ENCODE results near the gene TTC3.
A peak's percentile ranks its signal among the peaks of the same experiment; 100 is the strongest.
"Not testable (repeated sequence)": the region's sequence is repeated elsewhere in the genome, so short reads cannot be mapped to it uniquely, and the experiment has no call there.

Gene TTC3

DNA sequence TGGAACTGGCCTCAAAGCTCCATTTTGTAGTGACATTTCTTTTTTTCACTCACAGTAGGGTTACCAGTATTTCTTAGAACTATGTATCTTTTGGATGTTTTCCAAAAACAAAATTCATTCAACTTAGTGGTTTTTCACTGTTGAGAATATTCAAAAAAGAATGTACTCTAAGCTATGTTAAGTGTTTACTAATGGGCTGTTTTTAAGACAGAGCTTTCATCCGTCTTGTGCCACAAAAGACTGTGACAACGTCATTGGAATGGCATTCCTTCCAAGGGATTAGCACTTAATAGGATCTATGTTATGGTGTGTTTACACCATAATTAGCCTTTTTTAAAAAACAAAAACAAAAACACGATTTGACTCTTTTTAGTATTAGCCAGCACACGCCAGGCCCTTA, 66.8 kb downstream of the TTC3 start (continued):
- TF ChIP-seq, protein P1, sequence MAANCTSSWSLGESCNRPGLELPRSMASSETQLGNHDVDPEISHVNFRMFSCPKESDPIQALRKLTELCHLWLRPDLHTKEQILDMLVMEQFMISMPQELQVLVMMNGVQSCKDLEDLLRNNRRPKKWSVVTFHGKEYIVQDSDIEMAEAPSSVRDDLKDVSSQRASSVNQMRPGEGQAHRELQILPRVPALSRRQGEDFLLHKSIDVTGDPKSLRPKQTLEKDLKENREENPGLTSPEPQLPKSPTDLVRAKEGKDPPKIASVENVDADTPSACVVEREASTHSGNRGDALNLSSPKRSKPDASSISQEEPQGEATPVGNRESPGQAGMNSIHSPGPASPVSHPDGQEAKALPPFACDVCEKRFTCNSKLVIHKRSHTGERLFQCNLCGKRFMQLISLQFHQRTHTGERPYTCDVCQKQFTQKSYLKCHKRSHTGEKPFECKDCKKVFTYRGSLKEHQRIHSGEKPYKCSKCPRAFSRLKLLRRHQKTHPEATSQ (tag by site-specific recombination; IDR thresholded peaks at IDR 0.05): no peak
- no peak for TF ChIP-seq ZNF529 (tag by site-specific recombination; IDR thresholded peaks at IDR 0.05; ENCODE audit: insufficient replicate concordance)
- TF ChIP-seq, protein P2, sequence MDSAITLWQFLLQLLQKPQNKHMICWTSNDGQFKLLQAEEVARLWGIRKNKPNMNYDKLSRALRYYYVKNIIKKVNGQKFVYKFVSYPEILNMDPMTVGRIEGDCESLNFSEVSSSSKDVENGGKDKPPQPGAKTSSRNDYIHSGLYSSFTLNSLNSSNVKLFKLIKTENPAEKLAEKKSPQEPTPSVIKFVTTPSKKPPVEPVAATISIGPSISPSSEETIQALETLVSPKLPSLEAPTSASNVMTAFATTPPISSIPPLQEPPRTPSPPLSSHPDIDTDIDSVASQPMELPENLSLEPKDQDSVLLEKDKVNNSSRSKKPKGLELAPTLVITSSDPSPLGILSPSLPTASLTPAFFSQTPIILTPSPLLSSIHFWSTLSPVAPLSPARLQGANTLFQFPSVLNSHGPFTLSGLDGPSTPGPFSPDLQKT (IDR thresholded peaks at IDR 0.05; ENCODE audit: borderline replicate concordance, low read depth, low read length): no peak
- no peak for TF ChIP-seq SP7 (tag by site-specific recombination; IDR thresholded peaks at IDR 0.05)
- TF ChIP-seq, protein P3, sequence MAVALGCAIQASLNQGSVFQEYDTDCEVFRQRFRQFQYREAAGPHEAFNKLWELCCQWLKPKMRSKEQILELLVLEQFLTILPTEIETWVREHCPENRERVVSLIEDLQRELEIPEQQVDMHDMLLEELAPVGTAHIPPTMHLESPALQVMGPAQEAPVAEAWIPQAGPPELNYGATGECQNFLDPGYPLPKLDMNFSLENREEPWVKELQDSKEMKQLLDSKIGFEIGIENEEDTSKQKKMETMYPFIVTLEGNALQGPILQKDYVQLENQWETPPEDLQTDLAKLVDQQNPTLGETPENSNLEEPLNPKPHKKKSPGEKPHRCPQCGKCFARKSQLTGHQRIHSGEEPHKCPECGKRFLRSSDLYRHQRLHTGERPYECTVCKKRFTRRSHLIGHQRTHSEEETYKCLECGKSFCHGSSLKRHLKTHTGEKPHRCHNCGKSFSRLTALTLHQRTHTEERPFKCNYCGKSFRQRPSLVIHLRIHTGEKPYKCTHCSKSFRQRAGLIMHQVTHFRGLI (tag by site-specific recombination; IDR thresholded peaks at IDR 0.05): no peak
- no peak for TF ChIP-seq ZNF830 (tag by site-specific recombination; IDR thresholded peaks at IDR 0.05; ENCODE audit: low read depth)
- no peak for TF ChIP-seq ZNF48 (tag by site-specific recombination; IDR thresholded peaks at IDR 0.05)

DNA sequence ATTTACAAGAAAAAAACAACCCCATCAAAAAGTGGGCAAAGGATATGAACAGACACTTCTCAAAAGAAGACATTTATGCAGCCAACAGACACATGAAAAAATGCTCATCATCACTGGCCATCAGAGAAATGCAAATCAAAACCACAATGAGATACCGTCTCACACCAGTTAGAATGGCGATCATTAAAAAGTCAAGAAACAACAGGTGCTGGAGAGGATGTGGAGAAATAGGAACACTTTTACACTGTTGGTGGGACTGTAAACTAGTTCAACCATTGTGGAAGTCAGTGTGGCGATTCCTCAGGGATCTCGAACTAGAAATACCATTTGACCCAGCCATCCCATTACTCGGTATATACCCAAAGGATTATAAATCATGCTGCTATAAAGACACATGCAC, 70.3 kb downstream of the TTC3 start:
- H3K27ac ChIP-seq (ENCODE audit: extremely low read depth, low read depth, low read length); H3K4me1 ChIP-seq (ENCODE audit: control insufficient read depth, insufficient read depth, low read length); CTCF ChIA-PET; H3K9me3 ChIP-seq (ENCODE audit: control insufficient read depth, insufficient read depth, low read depth, low read length); H3K4me3 ChIP-seq (ENCODE audit: low read depth, low read length); POLR2A ChIA-PET: not testable (repeated sequence)
- H3K36me3 ChIP-seq (ENCODE audit: control insufficient read depth in 2 of 2, insufficient read depth in 1 of 2, low read length in 2 of 2): peaks cover 18 to 22% of the 10 kb centered on the region in 2 experiments
- peak; percentile 91 for TF ChIP-seq ZNF184 (tag by site-specific recombination; IDR thresholded peaks at IDR 0.05)
- 0 out of 2 replicates have a peak, but pooled peaks have one; percentile 13 for TF ChIP-seq SCRT2 (tag by site-specific recombination; IDR thresholded peaks at IDR 0.05)

DNA sequence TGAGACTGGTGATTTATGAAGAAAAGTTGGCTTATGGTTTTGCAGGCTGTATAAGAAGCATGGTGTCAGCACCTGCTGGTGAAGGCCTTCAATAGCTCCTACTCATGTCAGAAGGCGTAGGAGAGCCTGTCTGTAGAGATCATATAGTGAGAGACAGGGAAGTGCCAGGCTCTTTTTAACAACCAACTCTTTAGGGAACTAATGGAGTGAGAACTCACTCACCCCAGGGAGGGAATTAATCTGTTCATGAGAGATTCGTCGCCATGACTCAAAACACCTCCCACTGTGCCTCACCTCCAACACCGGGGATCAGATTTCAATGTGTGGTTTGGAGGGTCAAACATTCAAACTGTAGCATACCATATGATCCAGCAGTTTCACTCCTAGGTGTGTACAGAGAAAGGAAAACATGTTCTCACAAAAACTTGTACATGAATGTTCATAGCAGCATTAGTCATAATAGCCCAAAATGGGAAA, 72.6 kb downstream of the TTC3 start:
- CTCF ChIA-PET: interaction anchor here (0.7 to 1.3 kb wide), 3 partner anchors 21 to 169 kb away, joined by 3 to 4 read pairs (median 4); no protein-coding TSS in a partner anchor
- Histone ChIP-seq H3K4me1 (ENCODE audit: control insufficient read depth, insufficient read depth, low read length) (peaks cover 6% of the 10 kb centered on the region; the same call in 1 of the 2 replicates), H3K4me3 (ENCODE audit: low read depth, low read length) (no peak overlapping the region), H3K36me3 (ENCODE audit: control insufficient read depth in 2 of 2, insufficient read depth in 1 of 2, low read length in 2 of 2) (peaks cover 22 to 28% of the 10 kb centered on the region in 2 experiments), H3K9me3 (ENCODE audit: control insufficient read depth, insufficient read depth, low read depth, low read length) (no peaks in the 10 kb centered on the region), H3K27ac (ENCODE audit: extremely low read depth, low read depth, low read length) (no peak overlapping the region)
- POLR2A ChIA-PET: no interaction called here
- TF ChIP-seq SCRT1 (tag by site-specific recombination; IDR thresholded peaks at IDR 0.05; ENCODE audit: borderline replicate concordance) (no peak), REPIN1 (tag by site-specific recombination; IDR thresholded peaks at IDR 0.05; ENCODE audit: low read depth) (no peak), ZNF169 (tag by site-specific recombination; IDR thresholded peaks at IDR 0.05) (no peak), ZNF423 (tag by site-specific recombination; IDR thresholded peaks at IDR 0.05) (peak; percentile 84; the same call in 1 of the 2 replicates), ZNF132 (tag by site-specific recombination; IDR thresholded peaks at IDR 0.05; ENCODE audit: borderline replicate concordance) (no peak), ZNF184 (tag by site-specific recombination; IDR thresholded peaks at IDR 0.05) (peak; percentile 70), ZNF560 (tag by site-specific recombination; IDR thresholded peaks at IDR 0.05; ENCODE audit: borderline replicate concordance) (no peak), ZNF2 (tag by site-specific recombination; IDR thresholded peaks at IDR 0.05) (no peak), SP7 (tag by site-specific recombination; IDR thresholded peaks at IDR 0.05) (peak; percentile 79; the same call in 1 of the 2 replicates), OVOL3 (tag by site-specific recombination; IDR thresholded peaks at IDR 0.05) (no peak), ZBTB21 (tag by site-specific recombination; IDR thresholded peaks at IDR 0.05) (peak; percentile 60; the same call in 1 of the 2 replicates), ZNF654 (tag by site-specific recombination; IDR thresholded peaks at IDR 0.05; ENCODE audit: low read depth) (no peak), GLIS1 (tag by site-specific recombination; IDR thresholded peaks at IDR 0.05) (peak; percentile 96)
- TF ChIP-seq, protein P1 (tag by site-specific recombination; IDR thresholded peaks at IDR 0.05): no peak
- TF ChIP-seq, protein P4, sequence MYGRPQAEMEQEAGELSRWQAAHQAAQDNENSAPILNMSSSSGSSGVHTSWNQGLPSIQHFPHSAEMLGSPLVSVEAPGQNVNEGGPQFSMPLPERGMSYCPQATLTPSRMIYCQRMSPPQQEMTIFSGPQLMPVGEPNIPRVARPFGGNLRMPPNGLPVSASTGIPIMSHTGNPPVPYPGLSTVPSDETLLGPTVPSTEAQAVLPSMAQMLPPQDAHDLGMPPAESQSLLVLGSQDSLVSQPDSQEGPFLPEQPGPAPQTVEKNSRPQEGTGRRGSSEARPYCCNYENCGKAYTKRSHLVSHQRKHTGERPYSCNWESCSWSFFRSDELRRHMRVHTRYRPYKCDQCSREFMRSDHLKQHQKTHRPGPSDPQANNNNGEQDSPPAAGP (tag by site-specific recombination; IDR thresholded peaks at IDR 0.05): 0 out of 2 replicates have a peak, but pooled peaks have one; percentile 23
- TF ChIP-seq, protein P5, sequence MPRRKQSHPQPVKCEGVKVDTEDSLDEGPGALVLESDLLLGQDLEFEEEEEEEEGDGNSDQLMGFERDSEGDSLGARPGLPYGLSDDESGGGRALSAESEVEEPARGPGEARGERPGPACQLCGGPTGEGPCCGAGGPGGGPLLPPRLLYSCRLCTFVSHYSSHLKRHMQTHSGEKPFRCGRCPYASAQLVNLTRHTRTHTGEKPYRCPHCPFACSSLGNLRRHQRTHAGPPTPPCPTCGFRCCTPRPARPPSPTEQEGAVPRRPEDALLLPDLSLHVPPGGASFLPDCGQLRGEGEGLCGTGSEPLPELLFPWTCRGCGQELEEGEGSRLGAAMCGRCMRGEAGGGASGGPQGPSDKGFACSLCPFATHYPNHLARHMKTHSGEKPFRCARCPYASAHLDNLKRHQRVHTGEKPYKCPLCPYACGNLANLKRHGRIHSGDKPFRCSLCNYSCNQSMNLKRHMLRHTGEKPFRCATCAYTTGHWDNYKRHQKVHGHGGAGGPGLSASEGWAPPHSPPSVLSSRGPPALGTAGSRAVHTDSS (tag by site-specific recombination; IDR thresholded peaks at IDR 0.05): no peak
- TF ChIP-seq, protein P6, sequence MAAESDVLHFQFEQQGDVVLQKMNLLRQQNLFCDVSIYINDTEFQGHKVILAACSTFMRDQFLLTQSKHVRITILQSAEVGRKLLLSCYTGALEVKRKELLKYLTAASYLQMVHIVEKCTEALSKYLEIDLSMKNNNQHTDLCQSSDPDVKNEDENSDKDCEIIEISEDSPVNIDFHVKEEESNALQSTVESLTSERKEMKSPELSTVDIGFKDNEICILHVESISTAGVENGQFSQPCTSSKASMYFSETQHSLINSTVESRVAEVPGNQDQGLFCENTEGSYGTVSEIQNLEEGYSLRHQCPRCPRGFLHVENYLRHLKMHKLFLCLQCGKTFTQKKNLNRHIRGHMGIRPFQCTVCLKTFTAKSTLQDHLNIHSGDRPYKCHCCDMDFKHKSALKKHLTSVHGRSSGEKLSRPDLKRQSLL (tag by site-specific recombination; IDR thresholded peaks at IDR 0.05): no peak
